Caco-2 (cell line): ENCODE data around the gene RGSL1. TPM values are rescaled to one million over a fixed set of nuclear protein-coding genes. Genes with fewer than 3 reads are reported as not detected.

ENCODE experiments used
- BruUV-seq: library from RNA; stranded (reverse); fragments of 400-500 nt; replicated peaks from 2 replicates; lab custom pipeline; 2021; lab: Mats Ljungman, UMichigan
- CTCF ChIA-PET: fragments of 300-600 bp; sonication (Branson Sonifier 250); formaldehyde crosslinking; loops from one replicate; lab custom pipeline; 2022; ENCODE audit warnings: antibody characterized with exemption; lab: Charles Lee
- POLR2A ChIA-PET: fragments of 300-600 bp; sonication (Branson Sonifier 250); formaldehyde crosslinking; loops from one replicate; lab custom pipeline; 2022; ENCODE audit warnings: antibody characterized with exemption; lab: Charles Lee
- DNase-seq, 2 experiments: peaks; one replicate each; pipeline versions ENCODE4 v3.0.0 to v3.0.0-alpha.2; 2020 to 2022
- H3K27me3 ChIP-seq: replicated peaks from 2 replicates; pipeline ENCODE4 v1.6.0; 2011; ENCODE audit warnings: low read length; ENCODE audit not compliant: control insufficient read depth, insufficient read depth
- H3K36me3 ChIP-seq: 2 replicates; pipeline ENCODE4 v1.5.1; 2011; ENCODE audit warnings: low read length; ENCODE audit not compliant: control insufficient read depth, insufficient read depth
- H3K4me1 ChIP-seq: fragments of 250-450 bp; sonication (Bioruptor Pico); 2 replicates; pipeline ENCODE4 v1.5.1; 2020; ENCODE audit warnings: mild to moderate bottlenecking
- H3K4me3 ChIP-seq: 2 replicates; pipeline ENCODE4 v1.5.1; 2011; ENCODE audit warnings: low read depth, mild to moderate bottlenecking, control low read depth, low read length
- H3K9me3 ChIP-seq: fragments of 250-450 bp; sonication (Bioruptor Pico); 2 replicates; pipeline ENCODE4 v1.5.1; 2020; ENCODE audit warnings: mild to moderate bottlenecking, moderate library complexity
- H3K27ac Mint-ChIP-seq: one replicate; pipeline ENCODE4 v1.8.0; 2022; ENCODE audit warnings: mixed read lengths; ENCODE audit not compliant: unreplicated experiment
- H3K27me3 Mint-ChIP-seq: one replicate; pipeline ENCODE4 v1.8.0; 2022; ENCODE audit warnings: mixed read lengths; ENCODE audit not compliant: insufficient read depth, unreplicated experiment
- H3K36me3 Mint-ChIP-seq: one replicate; pipeline ENCODE4 v1.8.0; 2022; ENCODE audit warnings: mild to moderate bottlenecking, mixed read lengths; ENCODE audit not compliant: insufficient read depth, unreplicated experiment
- H3K4me1 Mint-ChIP-seq: one replicate; pipeline ENCODE4 v1.8.0; 2022; ENCODE audit warnings: low read depth, mixed read lengths; ENCODE audit not compliant: unreplicated experiment
- H3K4me3 Mint-ChIP-seq: one replicate; pipeline ENCODE4 v1.8.0; 2022; ENCODE audit warnings: mild to moderate bottlenecking, moderate library complexity, mixed read lengths; ENCODE audit not compliant: unreplicated experiment
- H3K9me3 Mint-ChIP-seq: one replicate; pipeline ENCODE4 v1.8.0; 2022; ENCODE audit warnings: mixed read lengths; ENCODE audit not compliant: unreplicated experiment
- CTCF ChIP-seq, 2 experiments: fragments of 200-600 bp in 1 of 2; IDR thresholded peaks; 1 replicate in 1 of 2; 2 replicates in 1 of 2; pipeline versions ENCODE4 v1.5.1 to v1.8.0; 2011 to 2022; ENCODE audit warnings: antibody characterized with exemption in 1 of 2, control low read depth in 1 of 2, inconsistent platforms in 1 of 2, low read depth in 1 of 2, low read length in 1 of 2, mild to moderate bottlenecking in 1 of 2, moderate library complexity in 1 of 2; ENCODE audit not compliant: insufficient read depth in 1 of 2, severe bottlenecking in 1 of 2, unreplicated experiment in 1 of 2
- intact Hi-C: fragments of 100-400 bp; cut with micrococcal nuclease; formaldehyde crosslinking; loops from one replicate; pipeline ENCODE4 v1.10.0; 2022; ENCODE audit not compliant: unreplicated experiment
- total RNA-seq: library from RNA; stranded (reverse); gene quantifications from 2 replicates; pipeline ENCODE4 v1.2.3, GENCODE V29; 2022

The RGSL1 gene
- total RNA-seq, 1 experiment from 2014 or later: not detected

GRCh38 chr1:182570611-182570970, 120.6 kb downstream of the RGSL1 start:
- no peaks in the 10 kb centered on the region for H3K36me3 ChIP-seq
- intact Hi-C loops: no loop called here
- no peaks in the 10 kb centered on the region for H3K27me3 ChIP-seq
- H3K36me3 Mint-ChIP-seq: no peaks in the 10 kb centered on the region
- no peak overlapping the region for H3K4me3 ChIP-seq
- no peaks in the 10 kb centered on the region for H3K27me3 Mint-ChIP-seq
- H3K9me3 Mint-ChIP-seq: no peaks in the 10 kb centered on the region
- no peak for TF ChIP-seq CTCF (IDR thresholded peaks at IDR 0.05; ENCODE audit: insufficient read depth in 1 of 2, low read depth in 1 of 2, low read length in 1 of 2, severe bottlenecking in 1 of 2, unreplicated experiment in 1 of 2)
- ChIA-PET CTCF (no interaction called here), POLR2A (no interaction called here)
- H3K4me1 ChIP-seq: peaks cover 9% of the 10 kb centered on the region
- H3K4me1 Mint-ChIP-seq: peaks cover 5% of the 10 kb centered on the region
- BruUV-seq: no TSS peak
- no peak for DNase-seq
- H3K9me3 ChIP-seq: peaks cover 10% of the 10 kb centered on the region; the same call in 1 of the 2 replicates
- no peak overlapping the region for H3K4me3 Mint-ChIP-seq
- no peak overlapping the region for H3K27ac Mint-ChIP-seq

GRCh38 chr1:182574156-182574555, 124.2 kb downstream of the RGSL1 start:
- Mint-ChIP-seq H3K4me3 (no peak overlapping the region), H3K9me3 (no peaks in the 10 kb centered on the region), H3K27ac (no peak overlapping the region), H3K27me3 (no peaks in the 10 kb centered on the region), H3K4me1 (peaks cover 8% of the 10 kb centered on the region), H3K36me3 (no peaks in the 10 kb centered on the region)
- no peak for DNase-seq
- H3K4me3 ChIP-seq: no peak overlapping the region
- POLR2A ChIA-PET: no interaction called here
- no peak for TF ChIP-seq CTCF (IDR thresholded peaks at IDR 0.05; ENCODE audit: insufficient read depth in 1 of 2, low read depth in 1 of 2, low read length in 1 of 2, severe bottlenecking in 1 of 2, unreplicated experiment in 1 of 2)
- no peaks in the 10 kb centered on the region for H3K36me3 ChIP-seq
- no peaks in the 10 kb centered on the region for H3K9me3 ChIP-seq
- no peaks in the 10 kb centered on the region for H3K27me3 ChIP-seq
- intact Hi-C loops: no loop called here
- CTCF ChIA-PET: interaction anchor here (0.6 kb wide), 1 partner anchor 98 kb away, joined by 3 read pairs; no protein-coding TSS in a partner anchor
- BruUV-seq: no TSS peak
- H3K4me1 ChIP-seq: peaks cover 17% of the 10 kb centered on the region

- no peaks in the 10 kb centered on the region for H3K36me3 ChIP-seq
- H3K4me3 ChIP-seq: no peak overlapping the region
- CTCF ChIA-PET: no interaction called here
Measured at GRCh38 chr1:182575540-182576149, 125.7 kb downstream of the RGSL1 start.

More at GRCh38 chr1:182575540-182576149, 125.7 kb downstream of the RGSL1 start:
- peak in 1 of 2 experiments; percentile 31 for DNase-seq
- Histone ChIP-seq H3K4me1 (peaks cover 17% of the 10 kb centered on the region), H3K9me3 (no peaks in the 10 kb centered on the region), H3K27me3 (no peaks in the 10 kb centered on the region)
- Mint-ChIP-seq H3K36me3 (no peaks in the 10 kb centered on the region), H3K9me3 (no peaks in the 10 kb centered on the region), H3K27me3 (no peaks in the 10 kb centered on the region), H3K27ac (no peak overlapping the region), H3K4me3 (peak overlapping the region; percentile 31), H3K4me1 (peaks cover 8% of the 10 kb centered on the region)
- TF ChIP-seq CTCF (IDR thresholded peaks at IDR 0.05; ENCODE audit: insufficient read depth in 1 of 2, low read depth in 1 of 2, low read length in 1 of 2, severe bottlenecking in 1 of 2, unreplicated experiment in 1 of 2): no peak
- POLR2A ChIA-PET: no interaction called here
- BruUV-seq: no TSS peak
- intact Hi-C loops: no loop called here
